AG04450 (cell line): ENCODE results near the gene CCDC28B. TPM values are rescaled to one million over a fixed set of nuclear protein-coding genes. Genes with fewer than 3 reads are reported as not detected.
"Not testable (repeated sequence)": the region's sequence is repeated elsewhere in the genome, so short reads cannot be mapped to it uniquely, and the experiment has no call there.

Experiments
- CTCF ChIA-PET: fragments of 300-600, 350-600 bp; formaldehyde crosslinking; extraction: SDS; loops from one replicate; lab custom pipeline; 2022; ENCODE audit warnings: antibody characterized with exemption, inconsistent platforms; lab: Charles Lee
- POLR2A ChIA-PET: fragments of 350-600 bp; formaldehyde crosslinking; extraction: SDS; loops from one replicate; lab custom pipeline; 2021; ENCODE audit warnings: antibody characterized with exemption, inconsistent platforms; lab: Yijun Ruan, JAX
- DNase-seq: peaks from one replicate; pipeline ENCODE4 v3.0.0-alpha.2; 2011; ENCODE audit warnings: low read depth, low spot score
- H3K27ac ChIP-seq: one replicate; pipeline ENCODE4 v1.5.1; 2012; ENCODE audit warnings: low read depth, low read length, control low read depth
- H3K27me3 ChIP-seq: one replicate; pipeline ENCODE4 v1.6.0; 2012; ENCODE audit warnings: low read length; ENCODE audit not compliant: control insufficient read depth, insufficient read depth
- H3K4me3 ChIP-seq: 2 replicates; pipeline ENCODE4 v1.5.1; 2011; ENCODE audit warnings: mild to moderate bottlenecking, low read depth, low read length, control low read depth
- H3K9me3 ChIP-seq: 2 replicates; pipeline ENCODE4 v1.5.1; 2012; ENCODE audit warnings: low read length; ENCODE audit not compliant: control insufficient read depth, insufficient read depth
- polyA plus RNA-seq: library from polyadenylated mRNA; depleted of rRNA; stranded (reverse); fragments of >200 nt; gene quantifications from 2 replicates; pipeline ENCODE4 v1.2.3, GENCODE V29; 2011
- TF ChIP-seq, protein P1 (sequence below): IDR thresholded peaks from 2 replicates; pipeline ENCODE4 v1.5.1; 2011; ENCODE audit warnings: low read depth, low read length, control low read depth, inconsistent platforms

The CCDC28B gene
- polyA plus RNA-seq, 1 experiment, result 17.6 TPM

DNA sequence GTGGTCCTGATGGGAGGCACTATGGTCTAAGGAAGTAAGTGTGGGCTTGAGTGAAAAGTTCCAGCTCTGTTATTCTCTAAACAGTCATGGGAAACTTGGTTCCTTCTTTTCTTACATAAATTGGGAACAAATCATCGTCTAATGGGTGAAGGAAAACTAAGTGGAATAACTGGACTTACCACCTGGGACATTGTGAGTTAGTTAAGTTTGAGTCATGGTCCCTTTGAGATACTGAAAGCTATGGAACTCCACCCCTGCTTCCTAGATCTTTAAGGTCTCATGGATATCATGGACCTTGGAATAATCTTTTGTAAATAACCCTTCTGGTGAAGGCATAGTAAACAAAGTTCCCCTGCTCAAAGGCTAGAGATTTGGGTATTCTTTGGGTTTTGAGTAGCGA, 37.0 kb upstream of the CCDC28B start:
- Histone ChIP-seq H3K27me3 (no peaks in the 10 kb centered on the region), H3K4me3 (no peak overlapping the region), H3K9me3 (no peaks in the 10 kb centered on the region), H3K27ac (no peak overlapping the region)
- DNase-seq, result no peak
- POLR2A ChIA-PET, result no interaction called here
- TF ChIP-seq, protein P1, sequence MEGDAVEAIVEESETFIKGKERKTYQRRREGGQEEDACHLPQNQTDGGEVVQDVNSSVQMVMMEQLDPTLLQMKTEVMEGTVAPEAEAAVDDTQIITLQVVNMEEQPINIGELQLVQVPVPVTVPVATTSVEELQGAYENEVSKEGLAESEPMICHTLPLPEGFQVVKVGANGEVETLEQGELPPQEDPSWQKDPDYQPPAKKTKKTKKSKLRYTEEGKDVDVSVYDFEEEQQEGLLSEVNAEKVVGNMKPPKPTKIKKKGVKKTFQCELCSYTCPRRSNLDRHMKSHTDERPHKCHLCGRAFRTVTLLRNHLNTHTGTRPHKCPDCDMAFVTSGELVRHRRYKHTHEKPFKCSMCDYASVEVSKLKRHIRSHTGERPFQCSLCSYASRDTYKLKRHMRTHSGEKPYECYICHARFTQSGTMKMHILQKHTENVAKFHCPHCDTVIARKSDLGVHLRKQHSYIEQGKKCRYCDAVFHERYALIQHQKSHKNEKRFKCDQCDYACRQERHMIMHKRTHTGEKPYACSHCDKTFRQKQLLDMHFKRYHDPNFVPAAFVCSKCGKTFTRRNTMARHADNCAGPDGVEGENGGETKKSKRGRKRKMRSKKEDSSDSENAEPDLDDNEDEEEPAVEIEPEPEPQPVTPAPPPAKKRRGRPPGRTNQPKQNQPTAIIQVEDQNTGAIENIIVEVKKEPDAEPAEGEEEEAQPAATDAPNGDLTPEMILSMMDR, result no peak
- CTCF ChIA-PET, result interaction anchor here (0.8 kb wide), 1 partner anchor 250 kb away, joined by 3 read pairs; no protein-coding TSS in a partner anchor

DNA sequence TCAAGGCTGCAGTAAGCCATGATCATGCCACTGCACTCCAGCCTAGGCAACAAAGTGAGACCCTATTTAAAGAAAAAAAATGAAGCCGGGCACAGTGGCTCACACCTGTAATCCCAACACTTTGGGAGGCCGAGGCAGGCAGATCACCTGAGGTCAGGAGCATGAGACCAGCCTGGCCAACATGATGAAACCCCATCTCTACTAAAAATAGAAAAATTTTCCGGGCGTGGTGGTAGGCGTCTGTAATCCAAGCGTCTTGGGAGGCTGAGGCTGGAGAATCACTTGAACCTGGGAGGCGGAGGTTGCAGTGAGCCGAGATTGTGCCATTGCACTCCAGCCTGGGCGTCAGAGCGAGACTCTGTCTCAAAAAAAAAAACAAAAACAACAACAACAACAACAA, 34.8 kb upstream of the CCDC28B start:
- POLR2A ChIA-PET, H3K9me3 ChIP-seq, DNase-seq, H3K27me3 ChIP-seq, H3K27ac ChIP-seq, H3K4me3 ChIP-seq: not testable (repeated sequence)
- CTCF ChIA-PET, result interaction anchor here (0.7 kb wide), 1 partner anchor 21 kb away, joined by 8 read pairs; no protein-coding TSS in a partner anchor

GRCh38 chr1:32170991-32171390, 29.4 kb upstream of the CCDC28B start:
- Histone ChIP-seq H3K27me3 (no peaks in the 10 kb centered on the region), H3K4me3 (no peak overlapping the region), H3K27ac (no peak overlapping the region), H3K9me3 (no peaks in the 10 kb centered on the region)
- POLR2A ChIA-PET, result no interaction called here
- TF ChIP-seq, protein P1, result no peak
- CTCF ChIA-PET, result no interaction called here
- no peak for DNase-seq

- Histone ChIP-seq H3K27me3 (no peaks in the 10 kb centered on the region), H3K4me3 (no peak overlapping the region), H3K27ac (peak overlapping the region; percentile 34), H3K9me3 (no peaks in the 10 kb centered on the region)
- ChIA-PET POLR2A (interaction anchor here (0.6 kb wide), 1 partner anchor 151 kb away, joined by 3 read pairs; no protein-coding TSS in a partner anchor), CTCF (no interaction called here)
- DNase-seq, result no peak
- TF ChIP-seq, protein P1, result no peak
Observed at GRCh38 chr1:32172621-32173245, 27.7 kb upstream of the CCDC28B start.

DNA sequence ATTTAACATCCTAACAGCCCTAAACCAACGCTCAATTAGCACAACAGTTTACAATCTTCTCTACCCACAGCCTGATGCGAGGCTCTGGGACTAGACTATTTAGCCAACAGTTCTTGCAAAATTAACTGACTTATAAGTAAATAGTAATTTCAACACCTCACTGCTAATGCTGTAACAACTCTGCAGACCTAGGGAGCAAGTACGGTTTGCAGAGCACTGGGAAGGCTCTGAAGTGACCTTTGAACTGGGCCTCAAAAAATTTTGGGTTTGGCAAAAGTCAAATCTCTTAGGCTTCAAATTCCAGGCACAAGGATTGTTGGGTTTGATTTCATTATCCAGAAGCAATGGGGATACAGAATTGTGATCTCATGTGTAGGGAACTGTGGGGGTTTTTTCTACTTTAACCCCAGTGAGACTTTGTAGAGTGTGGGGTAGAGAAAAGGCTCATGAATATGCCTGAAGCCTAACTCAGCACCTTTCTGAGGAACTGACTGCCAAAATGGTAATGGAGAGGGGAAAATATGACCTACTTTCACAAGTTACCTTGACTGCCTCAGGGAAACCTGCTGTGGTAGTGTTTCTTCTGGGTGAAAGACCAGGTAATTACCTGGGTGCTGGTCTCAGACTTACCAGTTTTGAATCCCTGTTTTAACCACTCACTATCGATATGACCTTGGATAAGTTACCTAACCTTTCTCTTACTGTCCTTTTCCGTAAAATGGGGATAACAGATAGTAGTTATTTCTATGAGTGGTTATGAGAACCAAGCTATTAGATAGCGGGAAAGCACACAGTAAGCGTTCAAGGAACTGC, 21.8 kb upstream of the CCDC28B start:
- ChIA-PET CTCF (no interaction called here), POLR2A (interaction anchor here (0.7 to 2.6 kb wide), 13 partner anchors 17 to 157 kb away, joined by 3 to 19 read pairs (median 7); partner anchors contain the start of genes CCDC28B, IQCC, KPNA6 and MARCKSL1)
- TF ChIP-seq, protein P1, result no peak
- no peaks in the 10 kb centered on the region; the same call in 1 of the 2 replicates for H3K9me3 ChIP-seq
- H3K4me3 ChIP-seq, result no peak overlapping the region
- H3K27me3 ChIP-seq, result no peaks in the 10 kb centered on the region
- H3K27ac ChIP-seq, result peak overlapping the region; percentile 58
- DNase-seq, result no peak
